HG02610 (cell line): ENCODE results near the gene LRRK2.

Experiments
- ATAC-seq: cut with Tn5 transposase; IDR thresholded peaks from one replicate; pipeline ENCODE4 v1.9.1; 2021; ENCODE audit warnings: mild to moderate bottlenecking, moderate library complexity; ENCODE audit not compliant: unreplicated experiment

The LRRK2 gene

DNA sequence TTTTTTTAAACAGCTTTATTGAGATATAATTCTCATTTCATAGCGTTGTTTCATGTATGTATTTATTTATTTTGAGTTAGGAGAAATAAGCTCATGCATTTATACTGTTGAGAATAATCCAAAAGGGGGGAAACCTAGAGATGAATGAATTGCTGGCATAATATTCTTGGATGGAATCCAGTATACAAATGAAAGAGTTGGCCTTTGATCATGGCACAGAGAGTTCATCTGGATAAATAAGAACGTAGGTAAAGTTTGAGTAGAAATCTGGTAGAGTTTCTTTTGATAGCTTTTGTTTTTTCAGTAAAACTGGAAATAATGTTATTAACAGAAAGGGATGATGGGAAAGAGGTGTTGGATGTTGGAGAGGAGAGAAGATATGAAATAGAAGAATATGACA lies 166.2 kb downstream of the LRRK2 start:
- no peak for ATAC-seq

- no peak for ATAC-seq
Measured at GRCh38 chr12:40393026-40393425, 168.2 kb downstream of the LRRK2 start.

GRCh38 chr12:40399656-40400055 lies 174.9 kb downstream of the LRRK2 start:
- ATAC-seq: no peak

GRCh38 chr12:40405419-40405818 lies 180.6 kb downstream of the LRRK2 start:
- ATAC-seq: no peak
